Activated naive CD8-positive, alpha-beta T cell treated with anti-CD3 and anti-CD28 coated beads for 36 hours (primary cell): ENCODE data around the gene SLF1. TPM values are rescaled to one million over a fixed set of nuclear protein-coding genes. Genes with fewer than 3 reads are reported as not detected.

Experiments
- DNase-seq: peaks from one replicate; pipeline ENCODE4 v3.0.0; 2021
- H3K27ac Mint-ChIP-seq: one replicate; pipeline ENCODE4 v1.8.0; 2022; ENCODE audit warnings: mild to moderate bottlenecking, moderate library complexity, mixed read lengths
- H3K27me3 Mint-ChIP-seq: one replicate; pipeline ENCODE4 v1.8.0; 2022; ENCODE audit warnings: mild to moderate bottlenecking, mixed read lengths
- H3K36me3 Mint-ChIP-seq: one replicate; pipeline ENCODE4 v1.8.0; 2021; ENCODE audit warnings: mild to moderate bottlenecking, mixed read lengths
- H3K4me1 Mint-ChIP-seq: one replicate; pipeline ENCODE4 v1.8.0; 2021; ENCODE audit warnings: mixed read lengths
- H3K4me3 Mint-ChIP-seq: one replicate; pipeline ENCODE4 v1.8.0; 2022; ENCODE audit warnings: mild to moderate bottlenecking, moderate library complexity, mixed read lengths
- H3K9me3 Mint-ChIP-seq: one replicate; pipeline ENCODE4 v1.8.0; 2022; ENCODE audit warnings: mixed read lengths
- total RNA-seq, 2 experiments: library from RNA; stranded (reverse); gene quantifications; one replicate each; pipeline ENCODE4 v1.2.3, GENCODE V29; 2021

The SLF1 gene
- total RNA-seq, 2 experiments from 2014 or later: 10.7 to 13.0 TPM

GRCh38 chr5:94690778-94691177 lies 72.3 kb downstream of the SLF1 start:
- H3K9me3 Mint-ChIP-seq: no peaks in the 10 kb centered on the region
- H3K27ac Mint-ChIP-seq: no peak overlapping the region
- H3K36me3 Mint-ChIP-seq: peaks cover 12% of the 10 kb centered on the region
- no peaks in the 10 kb centered on the region for H3K27me3 Mint-ChIP-seq
- no peak for DNase-seq
- no peak overlapping the region for H3K4me3 Mint-ChIP-seq
- no peaks in the 10 kb centered on the region for H3K4me1 Mint-ChIP-seq

- DNase-seq: no peak
- H3K4me3 Mint-ChIP-seq: no peak overlapping the region
- H3K9me3 Mint-ChIP-seq: no peaks in the 10 kb centered on the region
- H3K27ac Mint-ChIP-seq: no peak overlapping the region
- H3K27me3 Mint-ChIP-seq: no peaks in the 10 kb centered on the region
- no peaks in the 10 kb centered on the region for H3K4me1 Mint-ChIP-seq
- H3K36me3 Mint-ChIP-seq: peaks cover 11% of the 10 kb centered on the region
Observed at GRCh38 chr5:94691291-94691690, 72.8 kb downstream of the SLF1 start.

- H3K9me3 Mint-ChIP-seq: no peaks in the 10 kb centered on the region
- peaks cover 11% of the 10 kb centered on the region for H3K36me3 Mint-ChIP-seq
- DNase-seq: no peak
- H3K27me3 Mint-ChIP-seq: no peaks in the 10 kb centered on the region
- H3K4me3 Mint-ChIP-seq: no peak overlapping the region
- H3K27ac Mint-ChIP-seq: no peak overlapping the region
- H3K4me1 Mint-ChIP-seq: no peaks in the 10 kb centered on the region
Observed at GRCh38 chr5:94691949-94692348, 73.5 kb downstream of the SLF1 start.

GRCh38 chr5:94692581-94692980 lies 74.1 kb downstream of the SLF1 start:
- Mint-ChIP-seq H3K4me3 (no peak overlapping the region), H3K4me1 (no peaks in the 10 kb centered on the region), H3K27ac (no peak overlapping the region), H3K27me3 (no peaks in the 10 kb centered on the region), H3K9me3 (no peaks in the 10 kb centered on the region), H3K36me3 (peaks cover 6% of the 10 kb centered on the region)
- DNase-seq: no peak

GRCh38 chr5:94693043-94693822 lies 74.8 kb downstream of the SLF1 start:
- H3K4me3 Mint-ChIP-seq: no peak overlapping the region
- no peak overlapping the region for H3K27ac Mint-ChIP-seq
- no peaks in the 10 kb centered on the region for H3K9me3 Mint-ChIP-seq
- no peaks in the 10 kb centered on the region for H3K27me3 Mint-ChIP-seq
- no peaks in the 10 kb centered on the region for H3K4me1 Mint-ChIP-seq
- peaks cover 6% of the 10 kb centered on the region for H3K36me3 Mint-ChIP-seq
- DNase-seq: no peak

GRCh38 chr5:94693845-94694370 lies 75.4 kb downstream of the SLF1 start:
- Mint-ChIP-seq H3K4me3 (no peak overlapping the region), H3K27me3 (no peaks in the 10 kb centered on the region), H3K9me3 (no peaks in the 10 kb centered on the region), H3K27ac (no peak overlapping the region), H3K4me1 (no peaks in the 10 kb centered on the region), H3K36me3 (peaks cover 5% of the 10 kb centered on the region)
- no peak for DNase-seq

GRCh38 chr5:94694671-94695070 lies 76.2 kb downstream of the SLF1 start:
- Mint-ChIP-seq H3K27me3 (no peaks in the 10 kb centered on the region), H3K4me3 (no peak overlapping the region), H3K36me3 (peaks cover 3% of the 10 kb centered on the region), H3K27ac (no peak overlapping the region), H3K9me3 (no peaks in the 10 kb centered on the region), H3K4me1 (no peaks in the 10 kb centered on the region)
- DNase-seq: no peak

- no peak overlapping the region for H3K27ac Mint-ChIP-seq
- peaks cover 4% of the 10 kb centered on the region for H3K36me3 Mint-ChIP-seq
- no peaks in the 10 kb centered on the region for H3K9me3 Mint-ChIP-seq
- peaks cover 8% of the 10 kb centered on the region for H3K4me1 Mint-ChIP-seq
- no peak overlapping the region for H3K4me3 Mint-ChIP-seq
- no peak for DNase-seq
- H3K27me3 Mint-ChIP-seq: no peaks in the 10 kb centered on the region
Observed at GRCh38 chr5:94698197-94698596, 79.7 kb downstream of the SLF1 start.

- H3K27me3 Mint-ChIP-seq: no peaks in the 10 kb centered on the region
- no peak overlapping the region for H3K4me3 Mint-ChIP-seq
- H3K27ac Mint-ChIP-seq: no peak overlapping the region
- DNase-seq: no peak
- H3K9me3 Mint-ChIP-seq: no peaks in the 10 kb centered on the region
- H3K36me3 Mint-ChIP-seq: peaks cover 4% of the 10 kb centered on the region
- H3K4me1 Mint-ChIP-seq: peaks cover 8% of the 10 kb centered on the region
Observed at GRCh38 chr5:94699562-94699961, 81.1 kb downstream of the SLF1 start.

GRCh38 chr5:94700592-94700991 lies 82.1 kb downstream of the SLF1 start:
- Mint-ChIP-seq H3K9me3 (no peaks in the 10 kb centered on the region), H3K27me3 (no peaks in the 10 kb centered on the region), H3K36me3 (peaks cover 4% of the 10 kb centered on the region), H3K4me3 (no peak overlapping the region), H3K4me1 (peaks cover 8% of the 10 kb centered on the region), H3K27ac (no peak overlapping the region)
- no peak for DNase-seq

- peaks cover 8% of the 10 kb centered on the region for H3K4me1 Mint-ChIP-seq
- no peak overlapping the region for H3K27ac Mint-ChIP-seq
- no peak overlapping the region for H3K4me3 Mint-ChIP-seq
- peaks cover 4% of the 10 kb centered on the region for H3K36me3 Mint-ChIP-seq
- no peaks in the 10 kb centered on the region for H3K27me3 Mint-ChIP-seq
- H3K9me3 Mint-ChIP-seq: no peaks in the 10 kb centered on the region
- DNase-seq: no peak
Observed at GRCh38 chr5:94702729-94703128, 84.3 kb downstream of the SLF1 start.

- H3K4me1 Mint-ChIP-seq: peaks cover 6% of the 10 kb centered on the region
- no peak for DNase-seq
- H3K27me3 Mint-ChIP-seq: no peaks in the 10 kb centered on the region
- H3K9me3 Mint-ChIP-seq: no peaks in the 10 kb centered on the region
- no peak overlapping the region for H3K4me3 Mint-ChIP-seq
- H3K27ac Mint-ChIP-seq: no peak overlapping the region
- H3K36me3 Mint-ChIP-seq: peaks cover 11% of the 10 kb centered on the region
Observed at GRCh38 chr5:94705427-94705826, 87.0 kb downstream of the SLF1 start.

GRCh38 chr5:94707359-94707758 lies 88.9 kb downstream of the SLF1 start:
- Mint-ChIP-seq H3K36me3 (peaks cover 14% of the 10 kb centered on the region), H3K4me3 (no peak overlapping the region)

GRCh38 chr5:94709277-94709676 lies 90.8 kb downstream of the SLF1 start:
- Mint-ChIP-seq H3K36me3 (peaks cover 9% of the 10 kb centered on the region), H3K4me3 (no peak overlapping the region), H3K9me3 (no peaks in the 10 kb centered on the region), H3K27me3 (no peaks in the 10 kb centered on the region), H3K27ac (no peak overlapping the region), H3K4me1 (no peaks in the 10 kb centered on the region)
- DNase-seq: no peak

More at GRCh38 chr5:94707359-94707758, 88.9 kb downstream of the SLF1 start:
- no peak for DNase-seq
- H3K27me3 Mint-ChIP-seq: no peaks in the 10 kb centered on the region
- no peak overlapping the region for H3K27ac Mint-ChIP-seq
- H3K9me3 Mint-ChIP-seq: no peaks in the 10 kb centered on the region
- peaks cover 5% of the 10 kb centered on the region for H3K4me1 Mint-ChIP-seq

GRCh38 chr5:94711785-94712184 lies 93.3 kb downstream of the SLF1 start:
- Mint-ChIP-seq H3K4me1 (no peaks in the 10 kb centered on the region), H3K9me3 (no peaks in the 10 kb centered on the region), H3K27me3 (no peaks in the 10 kb centered on the region), H3K4me3 (no peak overlapping the region), H3K36me3 (peaks cover 9% of the 10 kb centered on the region), H3K27ac (no peak overlapping the region)
- DNase-seq: no peak

GRCh38 chr5:94715768-94716167 lies 97.3 kb downstream of the SLF1 start:
- no peak for DNase-seq
- no peaks in the 10 kb centered on the region for H3K27me3 Mint-ChIP-seq
- peaks cover 3% of the 10 kb centered on the region for H3K36me3 Mint-ChIP-seq
- no peak overlapping the region for H3K27ac Mint-ChIP-seq
- no peak overlapping the region for H3K4me3 Mint-ChIP-seq
- H3K9me3 Mint-ChIP-seq: peaks cover 6% of the 10 kb centered on the region
- H3K4me1 Mint-ChIP-seq: no peaks in the 10 kb centered on the region
